HG02970 (cell line): Measurements from ENCODE around the gene MAP6D1.

Experiments used
- ATAC-seq: cut with Tn5 transposase; IDR thresholded peaks from one replicate; pipeline ENCODE4 v1.9.1; 2021; ENCODE audit warnings: mild to moderate bottlenecking, moderate library complexity, moderate number of reproducible peaks; ENCODE audit not compliant: unreplicated experiment, low FRiP score

The MAP6D1 gene

GRCh38 chr3:183825456-183826161, at the start of gene MAP6D1:
TSS of gene MAP6D1 (minus strand) at chr3:183825577. CDS start at chr3:183825547, 30 bp downstream.
- no peak for ATAC-seq

GRCh38 chr3:183873914-183874313, 48.5 kb upstream of the MAP6D1 start:
- no peak for ATAC-seq

- ATAC-seq = no peak
Observed at GRCh38 chr3:183871541-183871940, 46.2 kb upstream of the MAP6D1 start.

- no peak for ATAC-seq
Observed at GRCh38 chr3:183870563-183870962, 45.2 kb upstream of the MAP6D1 start.

GRCh38 chr3:183868796-183869195, 43.4 kb upstream of the MAP6D1 start:
- no peak for ATAC-seq

GRCh38 chr3:183862610-183863009, 37.2 kb upstream of the MAP6D1 start:
- no peak for ATAC-seq

GRCh38 chr3:183857863-183858262, 32.5 kb upstream of the MAP6D1 start:
- ATAC-seq = no peak

GRCh38 chr3:183854318-183855035, 29.1 kb upstream of the MAP6D1 start:
- no peak for ATAC-seq

GRCh38 chr3:183845608-183846288, 20.4 kb upstream of the MAP6D1 start:
- no peak for ATAC-seq

GRCh38 chr3:183845090-183845489, 19.7 kb upstream of the MAP6D1 start:
- no peak for ATAC-seq

- no peak for ATAC-seq
Observed at GRCh38 chr3:183844606-183845005, 19.2 kb upstream of the MAP6D1 start.

GRCh38 chr3:183839751-183840150, 14.4 kb upstream of the MAP6D1 start:
- no peak for ATAC-seq

GRCh38 chr3:183837894-183838293, 12.5 kb upstream of the MAP6D1 start:
- no peak for ATAC-seq

- ATAC-seq = no peak
Observed at GRCh38 chr3:183837390-183837789, 12.0 kb upstream of the MAP6D1 start.

GRCh38 chr3:183833516-183833915, 8.1 kb upstream of the MAP6D1 start:
- ATAC-seq = no peak

- no peak for ATAC-seq
Observed at GRCh38 chr3:183830187-183830586, 4.8 kb upstream of the MAP6D1 start.

GRCh38 chr3:183829466-183829865, 4.1 kb upstream of the MAP6D1 start:
- no peak for ATAC-seq

- ATAC-seq = no peak
Observed at GRCh38 chr3:183828538-183828870, 3.1 kb upstream of the MAP6D1 start.

- ATAC-seq = no peak
Observed at GRCh38 chr3:183827809-183828537, 2.6 kb upstream of the MAP6D1 start.

- no peak for ATAC-seq
Observed at GRCh38 chr3:183826448-183827250, 1.3 kb upstream of the MAP6D1 start.
